ENCODE data around the gene DMBT1. TPM values are rescaled to one million over a fixed set of nuclear protein-coding genes. Genes with fewer than 3 reads are reported as not detected.

The DMBT1 gene
- total and polyA plus RNA-seq, 2 donors (not counting 1 experiment from before 2014, with no cell fraction given), result not detected

DNA sequence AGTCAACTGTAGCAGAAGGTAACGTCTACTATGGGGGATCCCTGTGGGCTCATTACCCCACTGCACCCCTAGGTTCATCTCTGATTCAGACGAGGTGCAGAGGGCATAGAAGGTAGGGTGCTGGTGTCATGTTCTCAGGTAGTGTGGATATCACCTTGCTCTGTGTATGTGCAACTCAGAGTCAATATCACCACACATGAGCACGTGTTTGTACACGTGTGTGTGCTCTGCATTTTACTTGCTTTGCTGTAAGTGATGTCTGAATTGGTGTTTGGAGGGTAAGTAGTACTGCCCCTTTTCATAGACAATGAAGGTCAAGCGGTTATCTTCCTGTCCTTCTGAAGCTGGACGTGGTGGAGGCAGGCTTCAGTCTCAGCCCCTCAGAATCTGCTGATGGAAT lies 10.4 kb downstream of the DMBT1 start:
- Mint-ChIP-seq H3K4me3 (no peak overlapping the region), H3K9me3 (ENCODE audit: insufficient read depth) (peaks cover 2% of the 10 kb centered on the region), H3K27me3 (peaks cover 20% of the 10 kb centered on the region), H3K27ac (no peak overlapping the region), H3K4me1 (no peaks in the 10 kb centered on the region)
- Histone ChIP-seq H3K4me3 (ENCODE audit: control extremely low read depth in 1 of 5, extremely low read depth in 1 of 5, insufficient read depth in 1 of 5, low read depth in 2 of 5, low read length in 4 of 5) (no peak overlapping the region), H3K27ac (ENCODE audit: low read length in 2 of 2) (no peak overlapping the region), H3K79me2 (ENCODE audit: control insufficient read depth, insufficient read depth, low read length) (no peaks in the 10 kb centered on the region), H3K36me3 (replicated peaks in 1 of 2; ENCODE audit: control extremely low read depth in 1 of 2, control insufficient read depth in 1 of 2, extremely low read depth in 1 of 2, insufficient read depth in 2 of 2, low read length in 1 of 2) (no peaks in the 10 kb centered on the region), H3K9ac (ENCODE audit: low read length) (no peak overlapping the region), H3K4me1 (ENCODE audit: control insufficient read depth in 2 of 2, insufficient read depth in 2 of 2, low read length in 2 of 2) (no peaks in the 10 kb centered on the region), H2AFZ (ENCODE audit: insufficient read depth, low read depth, low read length, poor library complexity, severe bottlenecking) (no peak overlapping the region), H4K20me1 (ENCODE audit: control insufficient read depth, insufficient read depth, low read length, poor library complexity, severe bottlenecking) (no peaks in the 10 kb centered on the region), H3K27me3 (replicated peaks in 1 of 4; ENCODE audit: control extremely low read depth in 1 of 4, control insufficient read depth in 3 of 4, insufficient read depth in 4 of 4, low read length in 3 of 4) (peaks cover 0 to 11% (median 0%) of the 10 kb centered on the region in 4 experiments), H3K9me3 (ENCODE audit: control extremely low read depth in 1 of 3, control insufficient read depth in 2 of 3, insufficient read depth in 1 of 3, low read length in 2 of 3) (peaks cover 0 to 9% (median 0%) of the 10 kb centered on the region in 3 donors), H3K4me2 (replicated peaks; ENCODE audit: low read depth, low read length, poor library complexity, severe bottlenecking) (no peak overlapping the region)
- ChIA-PET POLR2A (no interaction called here), CTCF (no interaction called here)
- ATAC-seq (ENCODE audit: low read depth), result no peak
- TF ChIP-seq CTCF (IDR thresholded peaks at IDR 0.05), result no peak
- TF ChIP-seq EZH2 (IDR thresholded peaks at IDR 0.05; ENCODE audit: borderline replicate concordance, insufficient read depth, low read depth, low read length, poor library complexity, severe bottlenecking), result no peak
- 89% methylated on average over 2 of the region's 6 CpGs for WGBS (ENCODE audit: insufficient coverage)
- intact Hi-C loops (cut with micrococcal nuclease), result no loop called here
- DNase-seq, result no peak

GRCh38 chr10:122571892-122572291 lies 11.3 kb downstream of the DMBT1 start:
- CTCF ChIA-PET, result no interaction called here
- no peak overlapping the region for H3K4me3 ChIP-seq (ENCODE audit: control extremely low read depth in 1 of 5, extremely low read depth in 1 of 5, insufficient read depth in 1 of 5, low read depth in 2 of 5, low read length in 4 of 5)
- Mint-ChIP-seq H3K4me3 (no peak overlapping the region), H3K27ac (no peak overlapping the region), H3K9me3 (ENCODE audit: insufficient read depth) (peaks cover 3% of the 10 kb centered on the region), H3K4me1 (no peaks in the 10 kb centered on the region), H3K27me3 (peaks cover 18% of the 10 kb centered on the region)
- H3K4me2 ChIP-seq (replicated peaks; ENCODE audit: low read depth, low read length, poor library complexity, severe bottlenecking), result no peak overlapping the region
- no peaks in the 10 kb centered on the region for H3K36me3 ChIP-seq (replicated peaks in 1 of 2; ENCODE audit: control extremely low read depth in 1 of 2, control insufficient read depth in 1 of 2, extremely low read depth in 1 of 2, insufficient read depth in 2 of 2, low read length in 1 of 2)
- no peak overlapping the region for H2AFZ ChIP-seq (ENCODE audit: insufficient read depth, low read depth, low read length, poor library complexity, severe bottlenecking)
- TF ChIP-seq CTCF (IDR thresholded peaks at IDR 0.05), result no peak
- no peak for TF ChIP-seq EZH2 (IDR thresholded peaks at IDR 0.05; ENCODE audit: borderline replicate concordance, insufficient read depth, low read depth, low read length, poor library complexity, severe bottlenecking)
- DNase-seq (no peak), ATAC-seq (ENCODE audit: low read depth) (no peak)
- no peaks in the 10 kb centered on the region for H4K20me1 ChIP-seq (ENCODE audit: control insufficient read depth, insufficient read depth, low read length, poor library complexity, severe bottlenecking)
- no peak overlapping the region for H3K27ac ChIP-seq (ENCODE audit: low read length in 2 of 2)
- H3K4me1 ChIP-seq (ENCODE audit: control insufficient read depth in 2 of 2, insufficient read depth in 2 of 2, low read length in 2 of 2), result no peaks in the 10 kb centered on the region
- H3K9me3 ChIP-seq (ENCODE audit: control extremely low read depth in 1 of 3, control insufficient read depth in 2 of 3, insufficient read depth in 1 of 3, low read length in 2 of 3), result peaks cover 0 to 13% (median 0%) of the 10 kb centered on the region in 3 donors
- peaks cover 0 to 10% (median 0%) of the 10 kb centered on the region in 4 experiments for H3K27me3 ChIP-seq (replicated peaks in 1 of 4; ENCODE audit: control extremely low read depth in 1 of 4, control insufficient read depth in 3 of 4, insufficient read depth in 4 of 4, low read length in 3 of 4)
- no peak overlapping the region for H3K9ac ChIP-seq (ENCODE audit: low read length)
- intact Hi-C loops (cut with micrococcal nuclease), result no loop called here
- 97% methylated on average over 3 of the region's 3 CpGs for WGBS (ENCODE audit: insufficient coverage)
- POLR2A ChIA-PET, result no interaction called here
- H3K79me2 ChIP-seq (ENCODE audit: control insufficient read depth, insufficient read depth, low read length), result no peaks in the 10 kb centered on the region

All from B cell (primary cell).